HCEC 1CT (cell line): ENCODE results near the gene INAFM2.

ENCODE experiments used
- DNase-seq: peaks from one replicate; pipeline ENCODE4 v3.0.0-alpha.2; 2017

INAFM2 gene

DNA sequence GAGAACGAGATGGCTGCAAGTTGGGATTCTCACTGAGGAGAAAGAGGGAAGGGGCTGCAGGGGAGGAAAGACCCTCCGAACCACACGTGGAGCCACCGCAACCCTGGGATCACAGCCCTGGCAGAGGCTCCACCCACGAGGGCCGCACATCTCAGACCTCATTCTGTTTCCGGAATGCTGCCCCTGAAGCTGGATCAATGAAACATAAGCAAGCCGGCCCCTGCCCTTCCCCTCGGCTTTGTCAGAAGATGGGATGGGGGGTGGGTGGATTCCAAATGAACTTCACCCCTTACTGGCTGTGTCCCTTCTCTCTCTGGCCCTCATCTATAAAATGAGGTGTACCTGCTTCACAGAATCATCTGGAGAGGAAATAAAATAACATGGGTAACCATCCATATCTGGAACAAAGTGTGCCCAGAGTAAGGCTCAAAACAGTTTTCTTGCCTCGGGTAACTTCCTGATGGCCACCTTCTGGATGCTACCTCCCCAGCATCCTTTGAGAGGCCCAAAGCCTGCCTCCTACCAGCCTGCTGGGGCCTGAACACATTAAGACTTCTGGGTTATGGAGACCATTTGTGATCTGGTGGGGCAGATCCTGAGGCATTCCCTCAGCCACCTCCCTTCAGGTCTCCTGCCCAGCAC lies 21.9 kb downstream of the INAFM2 start:
- DNase-seq = no peak

DNA sequence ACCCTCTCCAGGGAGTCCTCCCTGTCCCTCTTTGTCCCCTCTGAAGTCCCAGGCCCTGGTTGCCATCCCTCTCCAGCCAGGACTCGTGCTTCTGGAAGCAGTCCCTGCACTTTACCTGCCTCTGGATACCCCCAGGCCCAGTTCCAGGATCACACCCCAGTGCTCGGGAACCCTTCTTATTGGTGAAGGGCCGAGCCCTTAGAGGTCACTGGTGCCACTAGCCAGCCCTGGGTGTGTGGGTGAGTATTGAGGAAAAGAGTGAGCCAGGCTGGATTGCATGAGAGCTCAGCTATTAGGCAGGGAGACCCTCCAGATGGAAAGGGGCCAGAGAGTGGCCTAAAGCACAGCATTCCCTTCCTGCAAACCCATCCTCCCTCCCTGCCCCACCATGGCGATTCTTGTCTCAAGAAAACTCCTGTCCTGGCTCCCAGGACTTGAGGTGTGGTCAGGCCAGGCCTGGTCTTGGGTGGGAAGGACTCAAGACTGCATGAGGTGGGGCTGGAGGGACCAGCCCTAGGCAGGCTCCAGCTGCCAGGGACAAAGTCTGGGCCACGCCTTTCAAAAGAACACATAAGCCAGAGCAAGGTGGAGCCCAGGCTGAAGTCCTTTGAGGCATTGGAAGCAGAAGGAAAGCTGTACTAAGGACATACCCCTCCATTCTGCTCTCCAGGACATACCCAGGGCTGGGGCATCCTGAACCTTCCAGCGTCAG lies 22.5 kb downstream of the INAFM2 start:
- no peak for DNase-seq

DNA sequence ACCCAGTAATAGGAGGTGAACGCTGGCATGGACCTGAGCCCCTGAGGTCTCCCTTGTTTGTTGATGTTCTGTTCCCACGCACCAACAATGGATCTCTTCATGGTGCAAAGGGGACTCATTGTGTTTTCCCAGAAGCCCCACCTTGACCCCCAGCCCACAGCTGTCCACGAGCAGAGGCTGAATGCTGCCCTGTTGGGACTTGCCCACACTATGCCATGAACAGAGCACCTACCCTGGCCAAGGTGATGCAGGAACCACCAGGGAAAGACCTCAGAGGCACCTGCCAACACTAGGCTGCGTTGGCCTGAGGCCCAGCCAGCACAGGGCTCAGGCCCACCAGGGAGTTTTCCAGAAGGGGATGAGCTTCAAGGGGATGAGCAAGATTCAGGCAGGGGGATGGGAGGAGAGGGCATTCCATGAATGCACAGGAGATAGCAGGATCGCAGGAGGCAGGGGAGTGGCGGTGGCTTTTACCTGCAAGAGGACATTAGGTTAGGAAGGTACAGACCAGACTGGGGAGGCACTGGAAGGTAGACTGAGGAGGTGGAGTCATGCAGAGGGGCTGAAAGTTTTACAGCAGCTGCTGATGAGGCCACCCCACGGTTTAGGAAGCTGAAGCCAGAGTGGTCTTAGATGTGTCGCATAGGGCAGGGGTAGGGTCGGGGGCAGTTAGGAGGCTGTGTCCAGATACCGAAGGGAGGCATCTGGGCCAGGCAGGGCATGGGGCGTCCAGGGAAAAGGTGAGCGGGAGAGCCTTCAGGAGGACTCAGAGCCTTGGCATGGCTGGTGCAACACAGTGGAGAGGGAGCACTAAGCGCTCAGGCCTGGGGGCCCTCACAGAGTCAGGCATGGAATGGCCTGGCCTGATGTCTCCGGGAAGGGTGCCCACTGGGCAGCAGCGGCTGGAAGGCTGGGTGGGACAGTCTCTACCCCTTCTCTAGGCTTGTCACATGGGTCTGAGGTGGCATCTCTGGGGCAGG lies 23.4 kb downstream of the INAFM2 start:
- no peak for DNase-seq

DNA sequence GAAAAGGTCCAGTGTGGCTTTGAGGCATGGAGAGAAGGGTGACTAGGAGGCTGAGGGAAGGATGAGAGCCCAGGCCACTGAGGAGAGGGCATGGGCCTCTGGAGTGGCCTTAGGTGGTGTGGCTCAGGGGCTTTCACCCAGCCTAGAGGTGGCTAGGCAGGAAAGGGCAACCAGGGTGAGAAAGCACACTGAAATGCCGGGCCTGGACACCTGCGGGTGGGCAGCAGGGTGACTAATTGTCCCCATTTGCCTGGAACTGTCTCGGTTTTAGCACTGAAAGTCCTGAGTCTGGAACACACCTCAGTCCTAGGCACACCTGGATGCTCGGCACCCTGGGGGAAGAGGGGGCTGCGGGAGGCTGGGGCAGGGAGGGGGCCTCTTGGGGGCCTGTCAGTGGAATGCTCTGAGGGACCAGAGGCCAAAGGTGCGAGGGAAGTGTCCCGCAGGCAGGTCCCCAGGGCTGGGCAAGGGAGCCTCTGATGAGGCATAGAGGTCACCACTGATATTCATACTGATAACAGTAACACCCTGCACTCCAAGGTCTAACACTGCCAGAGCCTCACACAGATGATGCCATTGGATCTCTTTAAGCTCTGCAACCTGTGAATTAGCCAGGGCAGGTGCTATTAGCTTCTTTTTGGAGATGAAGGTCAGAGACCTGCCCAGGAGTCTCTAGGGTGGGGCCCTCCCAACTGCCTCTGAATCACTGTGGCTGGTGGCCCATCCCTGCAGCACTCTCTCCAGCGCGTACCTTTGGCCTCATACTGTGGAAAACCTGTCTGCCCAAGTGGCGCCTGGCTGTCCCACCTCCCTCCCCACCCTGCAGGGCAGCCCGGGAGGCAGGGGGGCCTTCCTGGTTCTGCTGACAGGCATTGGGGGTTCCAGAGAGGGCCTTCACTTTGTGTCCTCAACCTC lies 24.3 kb downstream of the INAFM2 start:
- no peak for DNase-seq

DNA sequence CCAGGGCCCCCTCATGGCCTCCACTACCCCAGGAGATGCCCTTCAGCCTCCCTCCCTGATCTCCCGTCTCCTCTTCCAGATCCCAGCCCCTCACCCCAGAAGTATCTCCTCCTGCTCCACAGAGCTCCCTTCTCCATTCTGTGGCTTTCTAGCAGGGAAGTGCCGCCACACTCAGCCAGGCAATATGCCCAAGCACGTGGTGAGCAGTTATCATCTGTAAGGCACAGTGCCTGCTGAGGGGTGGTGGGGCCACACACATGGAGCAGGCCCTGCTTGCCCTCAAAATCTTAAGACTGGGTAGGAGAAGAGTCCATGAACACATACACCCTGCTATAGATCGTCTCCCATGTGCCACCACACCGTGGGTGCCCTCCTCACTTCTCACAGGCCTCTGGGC lies 25.0 kb downstream of the INAFM2 start:
- no peak for DNase-seq

DNA sequence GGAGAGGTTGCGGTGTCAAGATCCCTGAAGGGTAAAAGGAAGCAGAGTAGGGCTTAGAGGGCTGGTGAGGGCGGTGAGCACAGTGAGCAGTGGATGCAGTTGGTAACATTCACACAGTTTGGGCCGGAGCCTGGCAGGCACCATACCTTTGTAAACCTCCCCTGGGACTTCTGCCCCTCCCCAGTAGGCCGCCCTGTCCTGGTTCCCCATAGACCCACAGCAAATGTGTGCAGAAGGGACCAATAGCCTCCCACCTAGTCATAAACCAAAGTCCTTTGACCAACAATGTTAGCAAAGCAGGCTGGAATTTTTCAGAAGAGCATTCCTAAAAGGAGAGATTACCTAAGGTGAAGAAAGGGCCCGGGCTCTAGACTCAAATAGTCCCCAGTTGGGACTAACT lies 25.7 kb downstream of the INAFM2 start:
- no peak for DNase-seq

DNA sequence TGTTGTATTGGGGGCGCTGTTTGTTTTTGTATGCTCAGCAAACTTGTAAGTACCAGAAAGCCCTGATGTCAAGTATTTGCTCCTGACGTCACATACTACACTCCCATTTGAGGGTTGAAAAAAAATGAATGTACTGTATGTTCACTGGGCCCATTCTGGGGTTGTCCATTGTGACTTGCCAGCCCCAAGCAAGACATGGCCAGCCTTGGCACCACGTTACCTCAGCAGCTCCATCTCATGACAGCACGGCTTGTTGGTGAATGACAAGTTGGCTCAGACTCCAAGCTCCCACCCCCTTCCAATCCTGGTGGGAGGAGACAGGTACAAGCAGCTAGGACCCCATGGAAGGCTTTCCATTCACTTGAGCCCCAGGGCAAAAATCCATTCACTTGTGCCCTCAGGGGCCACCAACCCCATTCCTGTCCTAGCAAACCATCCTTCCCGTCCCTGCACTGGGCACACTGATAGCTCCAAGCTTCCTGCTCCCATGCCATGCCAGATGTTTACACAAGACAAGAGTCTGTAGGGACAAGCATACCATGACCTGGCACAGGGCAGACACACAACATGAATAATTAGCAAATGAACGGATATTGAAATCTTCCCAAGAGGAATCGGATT lies 28.9 kb downstream of the INAFM2 start:
- no peak for DNase-seq

DNA sequence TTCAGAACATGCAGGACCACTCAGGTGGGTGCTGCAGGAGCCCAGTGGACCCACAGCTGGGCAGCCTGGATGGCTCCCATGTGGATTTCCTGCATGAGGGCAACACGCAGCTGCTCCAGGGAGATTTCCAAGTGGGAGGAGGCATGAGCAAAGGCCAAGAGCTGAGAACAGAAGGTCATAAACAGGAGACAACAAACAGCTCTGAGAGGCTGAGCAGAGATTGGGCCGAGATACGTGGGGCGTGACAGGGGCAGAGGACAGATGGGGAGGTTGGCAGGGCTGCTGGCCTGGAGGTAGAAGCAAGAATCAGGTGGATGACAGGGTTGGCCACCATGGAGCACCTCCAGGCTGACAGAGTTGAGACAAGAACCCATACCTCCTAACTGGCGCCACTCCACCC lies 30.2 kb downstream of the INAFM2 start:
- no peak for DNase-seq

DNA sequence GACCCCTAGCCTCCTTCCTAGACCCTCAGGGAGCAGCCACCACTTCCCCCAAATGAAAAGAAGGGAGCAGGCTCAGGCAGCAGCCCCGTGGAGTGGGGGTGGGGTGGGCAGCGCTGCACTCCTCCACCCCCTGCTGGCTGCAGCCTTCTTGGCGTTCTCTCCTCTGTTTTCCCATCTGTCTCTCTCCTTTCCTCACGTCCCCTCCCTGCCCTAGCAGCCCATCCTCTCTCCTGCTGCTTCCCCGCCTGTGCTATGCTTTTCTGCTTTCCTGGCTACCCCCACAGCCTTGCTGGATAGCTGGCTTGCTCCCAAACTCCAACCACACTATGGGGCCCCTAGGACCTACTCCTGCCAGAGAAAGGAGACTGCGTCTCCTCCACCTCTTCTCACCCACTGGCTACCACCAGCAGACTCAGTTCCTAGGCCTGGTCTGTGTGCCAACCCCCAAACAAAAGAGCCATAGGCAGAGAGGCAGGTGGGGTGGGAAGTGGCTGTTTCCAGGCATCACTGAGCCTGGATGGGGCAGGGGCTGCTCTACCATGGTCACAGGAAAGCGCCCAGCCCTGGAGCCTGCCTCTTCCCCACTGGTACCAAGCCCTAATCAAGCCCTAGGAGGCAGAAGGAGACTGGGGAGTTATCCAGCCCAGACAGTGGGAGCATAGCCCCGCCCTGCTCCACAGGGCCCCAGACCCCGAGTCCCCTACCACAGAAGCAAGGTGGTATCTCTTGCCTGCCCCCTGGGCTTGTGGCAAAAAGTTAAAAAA lies 31.1 kb downstream of the INAFM2 start:
- DNase-seq = peak; percentile 34

DNA sequence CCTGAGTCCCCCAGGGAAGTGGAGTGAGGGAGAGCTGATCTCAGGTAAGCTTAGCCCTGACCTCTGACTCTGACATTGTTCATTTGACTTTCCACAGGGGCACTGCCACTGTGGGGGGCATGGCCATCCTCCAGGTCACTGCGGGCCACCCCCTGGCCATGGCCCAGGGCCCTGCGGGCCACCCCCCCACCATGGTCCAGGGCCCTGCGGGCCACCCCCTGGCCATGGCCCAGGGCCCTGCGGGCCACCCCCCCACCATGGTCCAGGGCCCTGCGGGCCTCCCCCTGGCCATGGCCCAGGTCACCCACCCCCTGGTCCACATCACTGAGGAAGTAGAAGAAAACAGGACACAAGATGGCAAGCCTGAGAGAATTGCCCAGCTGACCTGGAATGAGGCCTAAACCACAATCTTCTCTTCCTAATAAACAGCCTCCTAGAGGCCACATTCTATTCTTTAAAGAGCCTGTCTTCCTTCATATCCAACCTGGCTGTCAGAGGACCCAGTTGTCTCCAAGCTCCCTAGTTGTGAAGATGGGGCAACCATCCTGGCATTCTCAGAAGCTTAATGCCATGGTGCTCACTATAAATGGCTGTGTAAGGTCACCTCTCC lies 32.6 kb downstream of the INAFM2 start:
- no peak for DNase-seq

DNA sequence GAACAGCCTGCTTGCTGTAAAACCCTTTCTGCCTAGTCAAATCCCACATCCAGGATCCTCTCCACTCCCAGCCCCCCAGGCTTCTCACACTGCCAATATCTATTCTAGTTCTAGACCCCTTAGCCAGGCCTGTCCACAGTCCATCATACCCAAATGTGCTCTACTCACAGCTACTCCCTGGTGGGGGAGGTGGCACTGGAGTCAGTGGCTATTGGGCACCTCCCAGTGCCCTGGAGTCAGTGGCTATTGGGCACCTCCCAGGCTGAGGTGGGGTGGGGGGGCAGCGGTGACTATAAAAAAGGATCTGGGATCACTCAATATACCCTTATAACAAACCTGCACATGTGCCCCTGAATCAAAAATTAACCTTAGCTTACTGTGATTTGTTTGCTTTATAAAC lies 33.8 kb downstream of the INAFM2 start:
- DNase-seq = no peak

DNA sequence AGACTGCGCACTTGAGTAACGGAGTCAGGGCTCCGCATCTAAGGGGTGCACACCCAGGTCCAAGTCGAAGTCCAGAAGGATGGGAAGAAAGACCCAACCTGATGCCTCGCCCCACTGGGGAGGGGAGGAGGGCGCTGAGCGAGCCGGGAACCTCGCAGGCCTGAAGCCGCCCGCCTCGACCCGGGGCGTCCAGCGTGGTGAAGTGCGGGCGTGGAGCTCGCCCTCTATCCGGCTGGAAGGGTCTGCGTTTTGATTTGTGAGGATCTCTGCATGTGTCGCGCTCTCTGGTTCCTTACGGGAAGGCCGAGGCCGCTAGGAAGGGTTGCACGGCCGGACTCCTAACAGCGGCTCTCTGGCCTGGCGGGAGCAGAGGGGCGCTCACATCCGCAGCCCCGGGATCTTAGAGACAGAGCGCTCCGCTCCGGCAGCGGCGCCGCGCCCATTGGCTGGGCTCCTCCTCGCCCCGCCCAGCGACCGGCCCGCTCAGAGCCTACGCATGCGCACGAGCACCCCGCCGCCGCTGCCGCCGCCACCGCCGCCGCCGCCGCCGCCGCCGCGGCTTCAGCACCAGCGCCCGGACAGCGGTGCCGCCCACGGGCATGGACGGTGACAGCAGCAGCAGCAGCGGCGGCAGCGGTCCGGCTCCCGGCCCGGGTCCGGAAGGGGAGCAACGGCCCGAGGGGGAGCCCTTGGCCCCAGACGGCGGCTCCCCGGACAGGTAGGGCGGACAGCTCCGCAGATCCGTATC lies 34.4 kb downstream of the INAFM2 start, which contains the start of gene DISP2:
Gene DISP2 (plus strand): TSS at position 497 of the 748 bp plus-strand sequence. CDS start 103 bp downstream, at position 600.
- peak; percentile 75 for DNase-seq

DNA sequence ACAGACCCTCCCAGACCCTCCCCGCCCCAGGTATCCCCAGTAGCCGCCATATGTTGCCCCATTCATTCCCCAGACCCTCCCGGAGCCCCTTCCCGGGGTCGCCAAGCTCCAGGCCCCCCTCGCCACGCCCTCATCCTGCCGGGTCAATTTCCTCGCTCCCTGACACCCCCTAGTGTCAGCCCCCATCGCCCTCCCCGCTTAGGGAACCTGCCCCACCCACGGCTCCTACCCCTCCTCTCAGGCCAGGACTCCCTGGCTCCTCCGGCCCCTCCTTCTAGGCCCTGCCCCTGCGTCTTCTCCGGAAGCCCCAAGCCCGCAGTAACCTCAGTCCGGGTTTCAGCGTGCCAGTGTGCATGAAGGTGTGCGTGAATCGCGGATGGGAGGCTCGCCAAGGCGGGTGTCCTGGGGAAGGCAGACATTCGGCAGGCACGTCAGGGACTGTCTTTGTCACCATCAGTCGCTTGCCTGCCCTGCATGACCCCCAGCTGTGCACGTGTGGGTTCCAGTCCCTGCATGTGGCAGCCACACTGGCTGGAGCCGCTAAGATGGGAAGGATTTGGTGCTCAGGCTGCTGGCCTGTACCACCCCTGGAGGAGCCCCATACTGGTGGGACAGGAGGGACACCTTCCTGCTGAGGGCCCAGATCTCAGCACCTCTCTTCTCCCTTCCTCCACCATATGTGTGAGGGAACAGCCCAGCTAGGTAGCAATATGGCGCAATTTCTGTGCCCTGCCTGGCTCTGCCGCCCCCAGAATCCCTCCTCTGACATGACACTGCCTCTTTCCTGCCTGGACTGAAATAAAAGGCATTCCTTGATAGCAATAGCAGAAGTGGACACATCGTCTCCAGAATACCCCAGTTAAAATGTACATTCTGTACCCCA lies 35.2 kb downstream of the INAFM2 start:
- DNase-seq = no peak

DNA sequence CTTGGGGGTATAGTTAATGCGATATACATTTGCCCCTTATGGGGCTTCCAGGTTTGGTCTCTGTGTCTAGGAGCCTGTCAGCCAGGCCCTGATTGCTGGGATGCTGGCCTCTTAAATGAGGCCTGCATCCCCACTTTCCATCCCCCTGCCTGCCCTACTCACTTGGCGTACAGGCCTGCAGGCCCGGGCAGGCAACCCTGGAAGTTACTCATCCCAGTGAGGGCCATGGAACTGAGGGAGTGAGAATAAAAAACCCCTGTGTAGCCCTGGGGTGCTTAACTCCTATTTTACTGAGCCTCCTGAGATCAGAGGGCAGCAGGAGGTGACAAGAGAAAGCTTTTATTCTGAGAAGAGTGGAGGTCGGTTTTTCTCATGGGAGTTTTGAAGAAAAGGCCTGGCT lies 36.5 kb downstream of the INAFM2 start:
- DNase-seq = no peak

DNA sequence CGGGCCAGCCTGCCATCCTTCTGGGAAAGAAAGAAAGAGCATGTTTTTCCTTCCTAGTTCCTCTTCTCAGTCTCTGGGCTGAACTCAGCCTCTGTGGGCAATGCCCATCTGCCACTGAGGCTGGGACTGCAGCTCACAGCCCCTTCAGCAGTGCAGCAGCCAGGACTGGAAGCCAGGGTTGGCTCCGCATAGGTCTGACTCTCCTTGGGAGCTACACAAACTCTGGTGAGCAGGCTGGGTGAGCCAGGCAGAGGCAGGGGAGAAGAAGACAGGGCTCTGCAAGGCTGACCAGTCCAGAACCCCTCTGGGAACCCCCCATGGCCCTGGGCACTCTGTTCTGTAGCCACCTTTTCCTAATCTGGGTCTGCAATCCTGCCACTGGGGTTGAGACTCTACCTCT lies 38.1 kb downstream of the INAFM2 start:
- no peak for DNase-seq

DNA sequence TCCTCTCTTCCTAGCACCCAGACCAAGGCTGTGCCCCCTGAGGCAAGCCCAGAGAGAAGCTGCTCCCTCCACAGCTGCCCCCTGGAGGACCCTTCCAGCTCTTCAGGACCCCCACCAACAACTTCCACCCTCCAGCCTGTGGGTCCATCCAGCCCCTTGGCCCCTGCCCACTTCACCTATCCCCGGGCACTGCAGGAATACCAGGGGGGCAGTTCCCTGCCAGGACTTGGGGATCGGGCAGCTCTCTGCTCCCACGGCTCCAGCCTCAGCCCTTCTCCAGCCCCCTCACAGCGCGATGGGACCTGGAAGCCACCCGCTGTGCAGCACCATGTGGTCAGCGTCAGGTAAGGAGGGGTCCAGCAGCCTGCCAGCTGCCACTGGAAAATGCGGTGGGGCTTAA lies 40.1 kb downstream of the INAFM2 start:
- no peak for DNase-seq

DNA sequence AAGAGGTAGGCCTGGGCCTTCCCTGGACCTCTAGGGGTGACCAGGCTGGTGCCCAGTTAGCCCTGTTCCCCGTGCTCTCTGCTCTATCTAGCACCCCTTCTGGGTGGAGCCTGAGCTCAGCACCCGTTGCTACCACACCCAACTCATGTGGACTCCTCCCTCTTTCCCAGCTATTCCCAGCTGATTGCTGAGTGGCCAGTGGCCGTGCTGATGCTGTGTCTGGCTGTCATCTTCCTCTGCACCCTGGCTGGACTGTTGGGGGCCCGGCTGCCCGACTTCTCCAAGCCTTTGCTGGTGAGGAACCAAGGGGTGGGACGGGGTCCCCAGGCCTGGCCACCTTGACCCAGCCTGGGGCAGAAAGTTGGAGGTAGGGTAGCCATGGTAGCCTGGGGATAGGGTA lies 40.8 kb downstream of the INAFM2 start:
- no peak for DNase-seq

DNA sequence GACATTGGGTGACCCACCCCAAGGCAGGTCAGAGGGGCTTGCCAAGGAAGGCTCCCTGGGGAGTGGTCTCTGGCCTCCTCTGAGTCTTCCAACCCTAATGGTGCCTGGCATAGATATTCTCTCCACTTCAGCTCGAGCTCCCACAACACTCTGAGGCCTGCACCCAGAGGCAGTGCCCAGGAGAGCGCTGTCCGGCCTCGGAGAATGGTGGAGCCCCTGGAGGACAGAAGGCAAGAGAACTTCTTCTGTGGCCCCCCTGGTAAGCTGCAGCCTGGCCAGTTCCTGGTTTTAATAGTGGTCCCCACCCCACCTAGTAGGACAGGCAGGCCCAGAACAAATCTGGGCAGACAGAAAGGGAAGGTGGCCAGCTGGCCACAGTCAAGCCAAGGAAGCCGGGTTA lies 41.5 kb downstream of the INAFM2 start:
- no peak for DNase-seq
